ENCODE data around the gene PDE8A.

The PDE8A gene, protein sequence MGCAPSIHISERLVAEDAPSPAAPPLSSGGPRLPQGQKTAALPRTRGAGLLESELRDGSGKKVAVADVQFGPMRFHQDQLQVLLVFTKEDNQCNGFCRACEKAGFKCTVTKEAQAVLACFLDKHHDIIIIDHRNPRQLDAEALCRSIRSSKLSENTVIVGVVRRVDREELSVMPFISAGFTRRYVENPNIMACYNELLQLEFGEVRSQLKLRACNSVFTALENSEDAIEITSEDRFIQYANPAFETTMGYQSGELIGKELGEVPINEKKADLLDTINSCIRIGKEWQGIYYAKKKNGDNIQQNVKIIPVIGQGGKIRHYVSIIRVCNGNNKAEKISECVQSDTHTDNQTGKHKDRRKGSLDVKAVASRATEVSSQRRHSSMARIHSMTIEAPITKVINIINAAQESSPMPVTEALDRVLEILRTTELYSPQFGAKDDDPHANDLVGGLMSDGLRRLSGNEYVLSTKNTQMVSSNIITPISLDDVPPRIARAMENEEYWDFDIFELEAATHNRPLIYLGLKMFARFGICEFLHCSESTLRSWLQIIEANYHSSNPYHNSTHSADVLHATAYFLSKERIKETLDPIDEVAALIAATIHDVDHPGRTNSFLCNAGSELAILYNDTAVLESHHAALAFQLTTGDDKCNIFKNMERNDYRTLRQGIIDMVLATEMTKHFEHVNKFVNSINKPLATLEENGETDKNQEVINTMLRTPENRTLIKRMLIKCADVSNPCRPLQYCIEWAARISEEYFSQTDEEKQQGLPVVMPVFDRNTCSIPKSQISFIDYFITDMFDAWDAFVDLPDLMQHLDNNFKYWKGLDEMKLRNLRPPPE

DNA sequence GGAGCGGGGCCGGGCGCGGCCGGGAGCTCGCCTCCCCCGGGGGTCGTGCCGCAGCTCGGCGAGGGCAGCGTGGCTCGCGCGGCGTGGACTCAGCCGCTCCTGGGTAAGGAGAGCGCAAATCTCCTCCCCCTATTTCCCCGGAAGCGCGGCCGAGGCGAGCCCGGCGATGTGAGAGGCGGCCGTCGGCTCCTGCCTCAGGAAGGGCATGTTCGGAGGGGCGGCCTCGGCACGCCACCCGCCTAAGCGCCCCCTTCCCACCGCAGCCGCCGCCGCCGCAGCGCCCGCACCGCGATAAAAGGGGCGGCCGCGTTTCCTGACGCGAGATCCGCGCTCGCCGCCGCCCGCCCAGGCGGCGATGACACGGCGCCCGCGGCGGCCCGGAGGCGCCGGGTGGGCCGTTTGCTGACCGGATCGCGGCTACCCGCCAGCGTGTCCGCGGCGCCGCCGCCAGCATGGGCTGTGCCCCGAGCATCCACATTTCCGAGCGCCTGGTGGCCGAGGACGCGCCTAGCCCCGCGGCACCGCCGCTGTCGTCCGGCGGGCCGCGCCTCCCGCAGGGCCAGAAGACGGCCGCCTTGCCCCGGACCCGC lies at the start of gene PDE8A:
PDE8A (plus strand) TSS at position 146 of the 590 bp plus-strand sequence; CDS start at position 453, 307 bp downstream.
- DNase-seq (ENCODE audit: extremely low spot score, insufficient read length, low read depth) (no peak), FAIRE-seq (no peak)

DNA sequence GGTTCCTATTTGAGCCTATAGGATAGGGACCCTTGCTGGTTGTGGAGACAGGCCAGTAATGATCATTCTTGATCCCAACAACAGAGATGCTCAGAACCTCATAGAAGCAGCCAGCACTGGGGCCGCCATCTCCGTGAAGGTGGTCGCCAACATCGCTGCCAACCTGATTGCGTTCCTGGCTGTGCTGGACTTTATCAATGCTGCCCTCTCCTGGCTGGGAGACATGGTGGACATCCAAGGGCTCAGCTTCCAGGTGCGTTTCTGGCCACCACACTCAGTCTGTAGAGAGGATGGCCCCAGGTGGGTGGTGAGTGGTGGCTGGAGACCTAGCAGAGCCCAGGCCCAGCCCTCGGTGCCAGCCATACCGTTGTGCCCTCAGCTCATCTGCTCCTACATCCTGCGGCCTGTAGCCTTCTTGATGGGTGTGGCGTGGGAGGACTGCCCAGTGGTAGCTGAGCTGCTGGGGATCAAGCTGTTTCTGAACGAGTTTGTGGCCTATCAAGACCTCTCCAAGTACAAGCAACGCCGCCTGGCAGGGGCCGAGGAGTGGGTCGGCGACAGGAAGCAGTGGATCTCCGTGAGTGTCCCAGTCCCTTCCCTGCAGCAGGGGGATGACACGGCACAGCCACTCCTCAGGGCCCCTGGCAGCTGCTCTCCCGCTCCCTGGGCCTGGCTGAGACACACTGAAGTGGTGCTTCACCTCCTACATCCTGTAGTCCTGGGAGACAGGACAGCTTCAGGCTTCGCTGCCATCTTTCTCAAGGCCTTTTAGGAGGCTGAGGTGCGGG lies 46.5 kb upstream of the PDE8A start:
- FAIRE-seq (no peak), DNase-seq (ENCODE audit: extremely low spot score, insufficient read length, low read depth) (no peak)

DNA sequence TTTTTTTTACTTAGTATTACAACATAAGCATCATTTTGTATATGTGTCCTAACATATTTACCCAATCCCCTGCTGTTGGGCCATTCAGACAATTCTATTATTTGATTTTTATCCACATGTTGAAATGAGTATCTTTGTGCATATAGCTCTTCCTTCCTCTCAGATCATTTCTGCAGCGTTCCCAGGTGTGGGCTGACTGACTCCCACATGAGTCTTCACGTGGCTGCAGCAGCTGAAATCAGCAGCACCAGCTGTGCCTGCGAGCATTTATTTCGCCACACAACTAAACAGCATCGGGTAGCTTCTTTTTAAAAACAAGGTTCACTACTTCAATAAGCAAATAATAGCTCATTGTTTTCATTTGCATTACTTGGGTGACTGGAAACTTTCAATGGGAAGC lies 44.5 kb upstream of the PDE8A start:
- DNase-seq (ENCODE audit: extremely low spot score, insufficient read length, low read depth) (no peak), FAIRE-seq (no peak)

DNA sequence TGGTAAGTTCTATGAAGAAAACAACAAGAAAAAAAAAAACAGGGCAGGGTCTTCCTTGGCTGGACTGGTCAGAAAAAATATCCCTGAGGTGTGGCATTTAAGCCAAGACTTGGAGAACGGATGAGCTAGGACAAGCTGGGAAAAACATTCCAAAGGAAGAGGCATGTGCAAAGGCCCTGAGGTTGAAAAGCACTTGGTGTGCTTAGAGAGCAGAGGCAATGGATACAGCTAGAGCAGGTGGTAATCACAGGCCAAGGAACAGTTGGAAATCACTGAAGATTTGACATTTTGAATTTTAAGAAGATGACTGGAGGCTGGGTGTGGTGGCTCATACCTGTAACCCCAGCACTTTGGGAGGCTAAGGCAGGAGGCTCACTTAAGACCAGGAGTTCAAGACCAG lies 42.9 kb upstream of the PDE8A start:
- FAIRE-seq (no peak), DNase-seq (ENCODE audit: extremely low spot score, insufficient read length, low read depth) (no peak)

DNA sequence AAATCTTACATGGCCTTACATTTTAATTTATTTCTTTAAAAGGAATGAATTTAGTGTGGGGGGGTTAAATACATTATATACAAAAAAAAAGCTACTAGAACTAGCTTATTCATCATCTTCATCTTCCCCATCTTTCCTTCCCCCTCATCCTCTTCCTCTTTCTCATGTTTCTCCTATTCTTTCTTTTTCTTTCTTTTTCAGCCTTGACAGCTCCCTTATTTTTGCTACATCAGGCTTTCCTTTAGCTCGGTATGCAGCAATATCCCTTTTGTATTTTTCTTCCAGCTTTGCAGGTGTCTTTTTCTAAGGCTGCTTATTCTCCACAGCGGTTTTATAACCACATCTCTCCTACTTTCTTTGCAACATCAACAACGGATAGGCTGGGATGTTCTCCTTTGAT lies 41.3 kb upstream of the PDE8A start:
- no peak for DNase-seq (ENCODE audit: extremely low spot score, insufficient read length, low read depth)
- FAIRE-seq = no peak

DNA sequence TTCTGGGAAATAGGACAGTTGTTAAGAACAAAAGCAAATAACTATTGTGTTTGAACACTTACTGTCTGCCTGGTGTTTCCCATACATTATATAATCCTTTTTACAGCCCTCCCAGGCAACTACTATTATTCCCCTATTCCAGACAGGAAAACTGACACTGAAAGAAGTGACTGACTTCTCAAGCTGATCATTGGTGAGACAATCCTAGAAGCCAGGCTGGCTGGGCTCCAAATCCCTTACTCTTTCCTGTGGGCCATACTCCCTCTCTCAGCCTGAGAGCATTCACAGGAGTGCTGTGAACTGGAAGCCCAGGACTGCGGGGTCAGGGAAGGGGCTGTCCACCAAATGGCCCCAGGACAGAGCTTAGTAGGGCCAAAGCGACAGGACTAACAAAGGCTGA lies 39.2 kb upstream of the PDE8A start:
- FAIRE-seq (no peak), DNase-seq (ENCODE audit: extremely low spot score, insufficient read length, low read depth) (no peak)

DNA sequence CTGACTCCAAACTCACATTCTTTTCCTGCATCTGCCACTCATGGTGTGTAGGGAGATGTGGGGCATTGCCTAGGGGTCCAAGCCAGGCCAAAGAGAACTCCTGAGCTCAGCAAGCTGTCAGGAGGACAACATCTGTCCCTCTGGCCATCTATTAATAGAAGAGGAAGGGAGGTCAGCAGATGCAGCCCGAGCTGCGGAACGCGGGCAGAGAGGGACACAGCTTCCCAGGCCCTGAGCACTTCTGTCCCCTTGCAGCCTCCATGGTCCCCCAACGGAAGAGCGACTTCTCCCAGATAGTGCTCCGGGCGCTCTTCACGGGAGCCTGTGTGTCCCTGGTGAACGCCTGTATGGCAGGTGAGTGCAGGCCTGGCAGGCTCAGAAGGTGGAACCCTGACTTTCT lies 37.3 kb upstream of the PDE8A start:
- no peak for FAIRE-seq
- no peak for DNase-seq (ENCODE audit: extremely low spot score, insufficient read length, low read depth)

DNA sequence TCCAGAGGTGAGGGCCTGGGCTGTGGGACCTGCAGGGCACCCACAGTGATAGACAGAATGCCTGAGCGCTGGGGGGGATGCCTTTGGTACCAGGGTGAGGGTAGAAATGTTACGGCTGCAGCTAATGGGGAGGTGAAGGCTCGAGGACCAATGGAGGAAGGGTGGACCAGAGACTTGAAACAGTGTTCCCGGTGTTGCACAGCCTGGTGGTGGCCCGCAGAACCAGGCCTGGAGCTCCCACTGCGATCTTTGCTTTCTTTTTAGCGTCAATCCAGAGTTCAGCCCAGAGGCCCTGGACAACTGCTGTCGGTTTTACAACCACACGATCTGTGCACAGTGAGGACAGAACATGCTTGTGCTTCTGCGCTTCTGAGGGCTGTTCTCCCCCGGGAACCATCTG lies 36.8 kb upstream of the PDE8A start:
- no peak for DNase-seq (ENCODE audit: extremely low spot score, insufficient read length, low read depth)

DNA sequence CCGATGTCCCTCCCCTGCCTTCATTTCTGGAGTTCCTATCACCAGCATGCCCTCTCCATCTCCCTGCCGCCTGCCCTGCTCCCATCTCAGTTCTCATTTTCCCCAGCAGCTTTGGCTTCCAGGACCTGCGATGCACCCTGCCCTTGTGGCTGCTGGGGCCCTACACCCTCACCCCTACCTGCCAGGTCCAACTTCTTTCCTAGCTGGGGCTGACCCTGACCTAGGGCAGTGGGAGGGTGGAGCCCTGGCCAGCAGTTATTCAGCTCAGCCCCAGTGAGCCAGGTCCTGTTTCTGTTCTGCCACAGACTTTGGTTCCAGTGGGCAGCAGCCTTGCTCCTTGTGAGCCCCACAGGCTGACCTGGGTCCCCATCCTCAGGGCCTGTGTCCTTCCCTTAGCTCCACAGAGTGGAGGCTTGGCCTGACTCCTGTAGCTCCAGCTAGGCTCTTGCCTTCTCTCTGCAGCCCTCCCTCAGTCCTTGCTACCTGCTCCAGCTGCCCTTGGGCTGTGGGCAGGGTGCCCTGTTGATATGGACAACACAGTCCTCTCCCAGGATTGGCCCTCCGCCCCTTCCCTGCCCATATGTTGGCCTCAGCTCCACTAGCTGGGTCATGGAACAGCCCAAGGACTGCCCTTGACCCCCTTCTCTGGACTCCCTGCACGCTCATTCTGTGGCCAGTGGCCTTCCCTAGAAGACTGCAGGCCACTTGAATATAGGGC lies 34.7 kb upstream of the PDE8A start:
- DNase-seq (ENCODE audit: extremely low spot score, insufficient read length, low read depth) (no peak), FAIRE-seq (no peak)

More for the DNA sequence above, 36.8 kb upstream of the PDE8A start:
- FAIRE-seq = no peak

DNA sequence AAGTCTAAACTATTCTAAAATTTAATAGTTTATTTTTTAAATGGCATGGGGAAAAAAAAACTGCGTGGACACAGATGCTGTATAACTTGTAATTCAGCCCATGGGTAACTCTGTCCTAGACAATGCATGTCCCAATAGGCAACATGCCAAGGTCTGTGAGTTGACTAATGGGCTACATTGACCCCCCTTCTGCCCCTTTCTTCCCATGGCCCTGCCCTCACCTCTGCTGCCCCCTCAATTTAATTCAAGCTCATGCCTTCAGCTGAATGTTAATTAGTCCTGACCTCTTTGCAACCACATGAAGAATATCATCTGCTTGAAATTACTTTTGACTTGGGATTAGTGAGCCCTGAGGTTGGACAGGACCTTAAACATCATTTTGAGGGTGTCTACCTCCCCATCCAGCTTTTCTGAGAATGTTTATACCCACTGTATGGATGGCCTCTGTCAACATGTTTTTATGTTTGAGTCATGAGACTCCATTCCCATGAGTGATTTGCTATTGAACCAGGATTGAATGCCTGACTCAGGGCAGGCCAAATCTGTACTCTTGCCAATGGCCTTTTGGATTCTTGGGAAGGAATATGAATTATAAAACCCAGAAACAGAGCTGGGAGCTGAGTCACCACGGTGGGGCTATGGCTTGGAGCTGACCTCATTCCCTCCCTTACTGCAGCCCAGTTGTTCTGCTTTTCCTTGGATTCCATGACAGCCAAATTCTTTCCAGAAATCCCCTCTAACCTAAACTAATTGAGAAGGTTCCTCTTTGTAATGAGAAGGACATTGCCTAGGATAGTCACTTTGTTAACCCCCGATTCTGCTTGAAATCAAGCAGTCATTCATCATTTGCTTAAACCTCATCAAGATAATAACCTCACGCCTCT lies 33.5 kb upstream of the PDE8A start:
- FAIRE-seq (no peak), DNase-seq (ENCODE audit: extremely low spot score, insufficient read length, low read depth) (no peak)

DNA sequence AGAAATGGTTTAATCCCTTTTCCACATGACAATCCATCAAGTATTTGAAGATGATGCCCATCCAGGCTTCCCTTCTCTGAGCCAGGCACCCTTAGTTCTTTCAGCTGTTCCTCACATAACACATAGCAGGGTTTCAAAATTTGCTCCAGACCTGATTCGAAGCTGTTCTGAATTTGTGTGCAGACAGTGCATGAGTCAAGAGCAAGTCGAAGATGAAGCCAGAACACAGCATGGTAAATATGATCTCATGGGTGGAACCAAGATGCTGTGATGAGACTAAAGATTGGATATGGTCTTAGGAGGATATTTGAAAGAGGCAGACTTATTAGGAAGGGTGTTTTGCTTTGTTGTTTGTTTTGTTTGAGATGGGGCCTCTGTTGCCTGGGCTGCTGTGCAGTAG lies 32.6 kb upstream of the PDE8A start:
- FAIRE-seq = no peak
- no peak for DNase-seq (ENCODE audit: extremely low spot score, insufficient read length, low read depth)

DNA sequence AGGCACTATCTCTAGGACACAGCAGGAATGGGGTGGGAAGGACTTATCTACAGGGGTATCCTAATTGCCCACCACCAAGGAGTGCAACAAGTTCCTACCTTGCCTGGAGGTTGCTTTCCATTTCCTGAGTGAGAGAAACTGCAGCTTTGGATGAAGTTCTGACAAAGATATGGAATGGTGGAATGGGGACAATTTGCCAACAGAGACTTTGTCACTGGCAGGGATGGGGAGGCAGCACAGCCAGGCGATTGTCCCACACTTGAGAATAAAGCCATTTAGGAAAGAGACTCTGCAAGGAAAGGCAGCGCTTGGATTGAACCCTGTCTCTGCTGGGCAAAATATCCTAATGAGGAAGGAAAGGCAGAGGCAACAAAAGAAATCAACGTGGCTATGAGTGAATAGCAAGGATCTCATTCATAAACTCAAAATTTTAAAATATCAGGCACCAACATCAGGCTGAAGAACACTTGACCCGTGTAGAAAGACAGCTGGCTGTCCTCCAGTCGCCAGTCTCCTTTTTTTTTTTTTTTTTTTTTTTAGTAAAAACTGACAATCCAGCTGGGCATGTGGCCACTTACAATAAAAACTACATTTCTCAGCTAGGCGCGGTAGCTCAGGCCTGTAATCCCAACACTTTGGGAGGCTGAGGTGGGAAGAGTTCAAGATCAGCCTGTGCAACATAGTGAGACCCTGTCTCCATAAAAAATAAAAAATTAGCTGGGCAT lies 31.6 kb upstream of the PDE8A start:
- FAIRE-seq = no peak

DNA sequence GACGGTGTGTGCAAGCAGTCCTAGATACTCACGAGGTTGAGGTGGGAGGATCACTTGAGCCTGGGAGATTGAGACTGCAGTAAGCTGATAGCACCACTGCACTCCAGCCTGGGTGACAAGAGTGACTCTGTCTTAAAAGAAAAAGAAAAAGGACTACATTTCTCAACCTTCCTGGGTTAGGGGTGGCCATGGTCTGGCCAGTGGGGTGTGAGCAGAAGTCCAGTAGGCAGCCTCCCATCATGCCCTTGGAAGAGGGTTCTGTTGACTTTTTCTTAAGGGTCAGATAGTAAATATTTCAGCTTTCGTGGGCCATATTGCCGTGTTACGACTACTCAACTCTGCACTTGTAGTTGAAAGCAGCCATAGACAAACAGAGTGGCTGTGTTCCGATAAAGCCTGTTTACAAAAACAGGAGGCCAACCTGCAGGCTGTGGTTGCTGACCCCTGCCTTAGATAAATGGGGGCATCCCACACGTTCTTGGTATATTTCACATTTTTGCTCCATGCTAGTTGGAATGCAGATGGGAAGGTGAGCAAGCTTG lies 31.0 kb upstream of the PDE8A start:
- FAIRE-seq (no peak), DNase-seq (ENCODE audit: extremely low spot score, insufficient read length, low read depth) (no peak)

More for the DNA sequence above, 31.6 kb upstream of the PDE8A start:
- no peak for DNase-seq (ENCODE audit: extremely low spot score, insufficient read length, low read depth)

DNA sequence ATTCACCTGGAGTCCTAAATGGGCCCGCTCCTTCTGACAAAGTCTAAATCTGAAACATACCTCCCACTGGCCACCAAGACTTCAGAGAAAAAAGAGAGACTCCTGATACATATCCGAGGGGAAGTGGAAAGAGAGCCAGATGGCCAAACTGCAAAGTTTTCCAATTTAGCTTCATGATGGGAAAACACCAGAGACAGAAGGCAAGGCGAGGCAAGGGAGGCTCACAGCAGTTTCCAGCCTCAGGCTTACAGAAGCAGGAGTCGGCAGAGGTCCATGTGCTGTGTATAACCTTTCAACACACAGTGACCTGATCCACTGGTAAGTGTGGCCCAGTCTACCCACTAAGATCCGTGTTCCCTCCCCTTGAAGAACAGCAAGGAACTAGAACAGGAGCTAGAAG lies 29.9 kb upstream of the PDE8A start:
- FAIRE-seq = no peak

DNA sequence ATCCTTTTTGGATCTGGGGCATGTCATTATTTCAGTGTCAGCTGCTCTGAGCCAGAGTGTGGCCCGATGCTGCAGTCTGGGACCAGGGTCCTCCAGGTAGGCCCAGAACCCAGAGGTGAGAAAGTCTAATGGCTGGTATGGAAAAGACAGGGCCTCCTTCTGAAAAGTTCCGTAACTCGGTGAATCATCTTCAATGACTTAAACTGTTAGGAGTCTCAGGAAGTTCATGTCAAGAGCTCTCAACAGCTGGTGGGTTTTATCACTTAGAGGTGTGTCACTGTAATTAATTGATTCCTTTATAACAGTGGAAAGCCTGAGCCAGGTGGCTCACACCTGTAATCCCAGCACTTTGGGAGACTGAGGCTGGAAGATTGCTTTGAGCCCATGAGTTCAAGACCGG lies 28.5 kb upstream of the PDE8A start:
- no peak for FAIRE-seq

More for the DNA sequence above, 29.9 kb upstream of the PDE8A start:
- DNase-seq (ENCODE audit: extremely low spot score, insufficient read length, low read depth) = no peak

DNA sequence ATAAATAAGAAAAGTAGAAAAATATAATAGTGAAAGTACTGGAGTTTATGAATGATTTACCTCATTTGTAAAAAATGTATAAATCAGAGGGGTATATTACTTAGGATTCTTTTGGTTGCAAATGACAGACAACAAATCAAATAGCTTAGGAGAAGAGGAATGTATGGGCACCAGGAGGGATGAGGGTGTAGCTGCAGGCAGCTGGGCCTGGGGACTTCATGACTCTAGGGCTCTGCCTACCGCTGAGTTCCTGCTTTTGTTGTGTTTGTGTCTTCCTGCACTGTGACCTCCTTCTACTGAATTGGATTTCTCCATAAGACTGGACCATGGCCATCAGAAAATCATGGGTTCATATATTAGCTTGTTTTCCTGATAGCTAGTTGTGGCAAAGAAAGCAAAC lies 27.9 kb upstream of the PDE8A start:
- DNase-seq (ENCODE audit: extremely low spot score, insufficient read length, low read depth) (no peak), FAIRE-seq (no peak)

More for the DNA sequence above, 28.5 kb upstream of the PDE8A start:
- DNase-seq (ENCODE audit: extremely low spot score, insufficient read length, low read depth) = no peak

DNA sequence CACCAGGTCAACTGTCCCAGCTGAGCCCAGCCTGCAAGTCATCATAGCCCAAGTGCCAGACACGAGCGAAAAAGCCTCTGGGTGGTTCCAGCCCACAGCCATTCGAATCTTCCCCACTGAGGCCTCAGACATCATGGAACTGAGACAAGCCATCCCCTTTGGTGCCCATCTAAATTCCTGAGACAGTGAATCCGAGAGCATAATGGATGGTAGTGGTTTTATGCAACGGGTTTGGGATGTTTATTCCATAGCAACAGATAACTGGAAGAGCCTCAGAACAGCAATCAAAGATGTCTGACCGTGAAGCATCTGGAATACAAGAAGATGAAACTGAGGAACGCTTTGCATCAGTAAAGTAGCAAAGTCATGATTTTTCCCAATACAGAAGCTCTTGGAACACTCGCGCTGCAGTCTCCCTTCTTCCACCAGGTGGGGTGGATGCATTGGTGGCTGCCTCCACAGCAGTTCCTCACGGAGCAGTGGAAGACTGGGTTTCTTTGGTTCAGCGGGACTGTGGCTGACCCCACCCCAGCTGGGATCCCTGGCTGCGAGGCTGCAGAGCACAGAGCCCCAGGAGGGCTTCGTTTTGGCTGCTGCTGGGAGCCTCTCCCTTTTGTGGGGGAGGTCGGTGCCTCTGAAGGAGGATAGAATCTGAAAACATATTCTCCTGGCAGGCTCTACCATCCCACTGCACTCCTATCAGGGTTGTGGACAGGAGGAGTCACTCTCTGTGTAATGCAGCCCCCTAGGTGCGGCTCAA lies 26.4 kb upstream of the PDE8A start:
- FAIRE-seq (no peak), DNase-seq (ENCODE audit: extremely low spot score, insufficient read length, low read depth) (no peak)

Measured in GM18507 (cell line).